ENCODE measurements around the gene FTL.
"Not testable (repeated sequence)": the region's sequence is repeated elsewhere in the genome, so short reads cannot be mapped to it uniquely, and the experiment has no call there.

FTL gene

GRCh38 chr19:48965040-48965805, at the start of gene FTL:
Gene FTL, plus strand, starts transcription at chr19:48965309. Its CDS starts 199 bp downstream, at chr19:48965508.
- FAIRE-seq: no peak

DNA sequence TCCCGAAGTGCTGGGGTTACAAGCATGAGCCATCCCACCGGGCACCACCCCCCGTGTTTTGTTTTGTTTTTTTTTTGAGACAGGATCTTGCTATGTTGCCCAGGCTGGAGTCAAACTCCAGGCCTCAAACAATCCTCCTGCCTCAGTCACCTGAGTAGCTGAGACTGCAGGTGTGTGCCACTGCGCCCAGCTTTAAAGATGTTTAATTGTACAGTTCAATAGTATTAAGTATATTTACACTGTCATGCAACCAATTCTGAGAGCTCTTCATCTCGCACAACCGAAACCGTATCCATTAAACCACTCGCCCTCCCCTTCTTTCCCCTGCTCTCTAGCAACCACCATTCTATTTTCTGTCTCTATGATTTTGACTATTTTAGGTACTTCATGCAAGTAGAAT, 49.4 kb upstream of the FTL start:
- no peak for FAIRE-seq

DNA sequence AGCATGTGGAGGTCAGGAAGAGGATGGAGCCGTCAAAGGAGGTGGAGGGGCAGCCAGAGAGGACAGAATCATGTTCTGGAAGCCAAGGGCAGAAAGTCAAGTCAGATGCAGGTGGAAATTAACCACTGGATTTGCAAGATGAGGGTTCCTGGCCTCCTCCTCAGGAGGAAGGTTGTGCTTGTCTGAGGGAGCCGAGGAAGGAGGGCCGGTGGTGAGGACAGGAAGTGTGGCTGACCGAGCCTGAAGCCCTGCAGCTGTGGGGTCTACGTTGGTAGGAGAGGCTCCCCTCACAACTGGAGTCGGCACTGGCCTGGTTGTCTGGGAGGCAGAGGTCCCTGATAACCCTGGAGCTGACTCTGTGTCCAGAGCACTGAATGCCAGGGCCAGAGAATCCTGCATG, 47.0 kb upstream of the FTL start:
- no peak for FAIRE-seq

DNA sequence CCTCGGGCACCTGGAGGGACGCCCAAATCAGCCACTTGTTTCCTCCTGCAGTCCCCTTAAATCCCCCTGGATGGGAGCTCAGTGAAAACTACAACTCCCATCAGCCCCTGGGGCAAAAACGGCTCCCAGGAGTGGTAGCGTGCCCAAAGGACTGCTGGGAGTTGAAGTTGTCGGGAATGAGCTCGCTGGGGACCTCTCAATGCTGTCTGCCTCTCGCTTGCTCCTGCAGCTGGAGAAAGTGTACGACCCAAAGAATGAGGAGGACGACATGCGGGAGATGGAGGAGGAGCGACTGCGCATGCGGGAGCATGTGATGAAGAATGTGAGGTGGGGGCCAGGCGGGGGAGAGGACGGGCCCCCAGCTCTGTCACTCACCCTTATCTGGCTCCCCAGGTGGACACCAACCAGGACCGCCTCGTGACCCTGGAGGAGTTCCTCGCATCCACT, 46.3 kb upstream of the FTL start:
- FAIRE-seq: no peak

- FAIRE-seq: not testable (repeated sequence)
These were observed 45.8 kb upstream of the FTL start for GRCh38 chr19:48919271-48919670.

DNA sequence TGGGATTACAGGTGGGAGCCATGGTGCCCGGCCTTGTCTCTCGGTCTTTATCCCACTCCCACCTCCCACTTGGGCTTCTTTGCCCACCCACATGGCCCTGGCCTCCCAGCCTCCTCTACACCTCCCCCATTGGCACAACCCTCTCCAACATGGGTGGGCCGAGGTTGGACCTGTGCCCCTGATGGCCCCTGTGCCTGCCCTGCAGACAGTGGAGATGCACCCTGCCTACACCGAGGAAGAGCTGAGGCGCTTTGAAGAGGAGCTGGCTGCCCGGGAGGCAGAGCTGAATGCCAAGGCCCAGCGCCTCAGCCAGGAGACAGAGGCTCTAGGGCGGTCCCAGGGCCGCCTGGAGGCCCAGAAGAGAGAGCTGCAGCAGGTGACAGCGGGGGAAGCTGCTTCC, 44.2 kb upstream of the FTL start:
- FAIRE-seq: no peak

DNA sequence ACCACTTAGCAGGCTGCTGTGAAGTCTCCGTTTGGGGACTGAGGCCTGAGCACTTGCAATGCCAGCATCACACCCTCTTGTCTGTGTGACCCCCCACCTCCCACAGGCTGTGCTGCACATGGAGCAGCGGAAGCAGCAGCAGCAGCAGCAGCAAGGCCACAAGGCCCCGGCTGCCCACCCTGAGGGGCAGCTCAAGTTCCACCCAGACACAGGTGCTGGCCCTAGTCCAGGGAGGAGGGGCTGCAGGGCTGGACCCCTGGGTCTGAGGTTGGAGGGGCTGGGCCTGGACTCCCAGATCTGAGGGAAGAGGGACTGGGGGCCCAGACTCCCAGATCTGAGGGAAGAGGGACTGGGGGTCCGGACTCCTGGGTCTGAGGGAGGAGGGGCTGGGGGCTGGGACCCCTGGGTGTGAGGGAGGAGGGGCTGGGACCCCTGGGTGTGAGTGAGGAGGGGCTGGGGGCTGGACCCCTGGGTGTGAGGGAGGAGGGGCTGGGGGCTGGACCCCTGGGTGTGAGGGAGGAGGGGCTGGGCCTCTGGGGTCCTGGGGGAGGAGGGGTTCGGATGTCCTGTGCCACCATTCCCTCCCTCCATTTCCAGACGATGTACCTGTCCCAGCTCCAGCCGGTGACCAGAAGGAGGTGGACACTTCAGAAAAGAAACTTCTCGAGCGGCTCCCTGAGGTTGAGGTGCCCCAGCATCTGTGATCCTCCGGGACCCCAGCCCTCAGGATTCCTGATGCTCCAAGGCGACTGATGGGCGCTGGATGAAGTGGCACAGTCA, 43.2 kb upstream of the FTL start:
- no peak for FAIRE-seq

DNA sequence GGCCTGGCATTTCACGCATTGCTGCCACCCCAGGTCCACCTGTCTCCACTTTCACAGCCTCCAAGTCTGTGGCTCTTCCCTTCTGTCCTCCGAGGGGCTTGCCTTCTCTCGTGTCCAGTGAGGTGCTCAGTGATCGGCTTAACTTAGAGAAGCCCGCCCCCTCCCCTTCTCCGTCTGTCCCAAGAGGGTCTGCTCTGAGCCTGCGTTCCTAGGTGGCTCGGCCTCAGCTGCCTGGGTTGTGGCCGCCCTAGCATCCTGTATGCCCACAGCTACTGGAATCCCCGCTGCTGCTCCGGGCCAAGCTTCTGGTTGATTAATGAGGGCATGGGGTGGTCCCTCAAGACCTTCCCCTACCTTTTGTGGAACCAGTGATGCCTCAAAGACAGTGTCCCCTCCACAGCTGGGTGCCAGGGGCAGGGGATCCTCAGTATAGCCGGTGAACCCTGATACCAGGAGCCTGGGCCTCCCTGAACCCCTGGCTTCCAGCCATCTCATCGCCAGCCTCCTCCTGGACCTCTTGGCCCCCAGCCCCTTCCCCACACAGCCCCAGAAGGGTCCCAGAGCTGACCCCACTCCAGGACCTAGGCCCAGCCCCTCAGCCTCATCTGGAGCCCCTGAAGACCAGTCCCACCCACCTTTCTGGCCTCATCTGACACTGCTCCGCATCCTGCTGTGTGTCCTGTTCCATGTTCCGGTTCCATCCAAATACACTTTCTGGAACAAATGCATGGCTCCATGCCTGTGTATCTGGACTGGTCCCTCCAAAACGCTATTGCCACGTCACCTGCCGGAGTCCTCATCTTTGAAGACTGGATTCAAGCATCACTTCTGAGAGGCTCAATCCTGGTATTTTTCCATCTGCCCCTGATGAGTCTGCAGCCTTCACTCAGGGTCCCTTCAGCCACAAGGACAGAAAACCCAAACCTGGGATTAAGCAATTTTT, 42.3 kb upstream of the FTL start:
- no peak for FAIRE-seq

- no peak for FAIRE-seq
These were observed 39.8 kb upstream of the FTL start for GRCh38 chr19:48925240-48925843.

DNA sequence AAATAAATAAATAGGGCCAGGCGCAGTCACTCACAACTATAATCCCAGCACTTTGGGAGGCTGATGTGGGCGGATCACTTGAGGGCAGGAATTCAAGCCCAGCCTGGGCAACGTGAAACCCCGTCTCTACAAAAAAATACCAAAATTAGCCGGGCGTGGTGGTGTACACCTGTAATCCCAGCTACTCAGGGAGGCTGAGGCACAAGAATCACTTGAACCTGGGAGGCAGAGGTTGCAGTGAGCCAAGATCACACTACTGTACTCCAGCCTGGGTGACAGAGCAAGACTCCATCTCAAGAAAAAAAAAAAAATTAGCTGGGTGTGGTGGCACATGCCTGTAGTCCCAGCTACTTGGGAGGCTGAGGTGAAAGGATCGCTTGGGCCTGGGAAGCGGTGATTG, 39.2 kb upstream of the FTL start:
- FAIRE-seq: not testable (repeated sequence)

DNA sequence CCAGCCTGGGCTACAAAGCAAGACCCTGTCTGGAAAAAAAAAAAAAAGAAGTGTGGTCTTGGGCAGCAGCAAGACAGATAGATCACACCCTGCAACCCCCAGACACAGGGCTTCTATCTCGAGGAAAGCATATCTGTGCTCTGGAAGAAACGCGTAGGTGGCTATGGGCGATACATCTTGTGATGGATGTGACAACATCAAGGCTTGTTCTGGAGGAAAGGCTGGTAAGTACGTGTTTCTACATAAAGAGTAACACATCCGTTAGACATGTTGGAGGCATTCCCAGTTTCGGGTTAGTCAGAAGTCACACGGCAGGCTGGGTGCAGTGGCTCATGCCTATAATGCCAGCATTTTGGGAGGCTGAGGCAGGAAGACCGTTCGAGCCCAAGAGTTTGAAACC, 38.2 kb upstream of the FTL start:
- no peak for FAIRE-seq

GRCh38 chr19:48927692-48928091, 37.4 kb upstream of the FTL start:
- FAIRE-seq: not testable (repeated sequence)

DNA sequence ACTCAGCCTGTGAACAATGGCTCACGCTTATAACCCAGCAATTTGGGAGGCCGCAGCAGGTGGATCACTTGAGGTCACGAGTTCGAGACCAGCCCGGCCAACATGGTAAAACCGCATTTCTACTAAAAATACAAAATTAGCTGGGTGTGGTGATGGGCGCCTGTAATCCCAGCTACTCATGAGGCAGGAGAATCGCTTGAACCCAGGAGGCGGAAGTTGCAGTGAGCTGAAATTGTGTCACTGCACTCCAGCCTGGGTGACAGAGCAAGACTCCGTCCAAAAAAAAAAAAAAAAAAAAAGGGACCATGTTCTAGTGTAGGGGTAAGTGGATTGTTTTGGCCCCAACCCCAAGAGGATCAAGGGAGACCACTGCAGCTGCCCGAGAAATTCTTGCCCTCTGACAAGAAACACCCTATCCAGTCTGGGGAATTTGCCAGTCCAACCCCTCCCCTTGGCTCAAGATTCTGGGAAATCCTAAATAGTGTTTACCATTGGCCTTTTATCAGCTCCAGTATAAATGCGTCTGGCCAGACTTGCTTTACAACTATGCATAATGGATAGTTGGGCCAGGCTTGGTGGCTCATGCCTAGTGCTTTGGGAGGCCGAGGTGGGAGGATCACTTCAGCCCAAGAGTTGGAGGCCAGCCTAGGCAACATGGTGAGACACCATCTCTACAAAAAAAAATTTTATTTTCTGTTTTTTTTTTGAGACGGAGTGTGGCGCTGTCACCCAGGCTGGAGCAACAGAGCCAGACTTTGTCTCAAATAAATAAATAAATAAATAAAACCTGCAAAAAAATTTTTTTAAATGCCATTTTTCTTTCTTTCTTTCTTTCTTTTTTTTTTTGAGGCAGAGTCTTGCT, 36.7 kb upstream of the FTL start:
- no peak for FAIRE-seq

DNA sequence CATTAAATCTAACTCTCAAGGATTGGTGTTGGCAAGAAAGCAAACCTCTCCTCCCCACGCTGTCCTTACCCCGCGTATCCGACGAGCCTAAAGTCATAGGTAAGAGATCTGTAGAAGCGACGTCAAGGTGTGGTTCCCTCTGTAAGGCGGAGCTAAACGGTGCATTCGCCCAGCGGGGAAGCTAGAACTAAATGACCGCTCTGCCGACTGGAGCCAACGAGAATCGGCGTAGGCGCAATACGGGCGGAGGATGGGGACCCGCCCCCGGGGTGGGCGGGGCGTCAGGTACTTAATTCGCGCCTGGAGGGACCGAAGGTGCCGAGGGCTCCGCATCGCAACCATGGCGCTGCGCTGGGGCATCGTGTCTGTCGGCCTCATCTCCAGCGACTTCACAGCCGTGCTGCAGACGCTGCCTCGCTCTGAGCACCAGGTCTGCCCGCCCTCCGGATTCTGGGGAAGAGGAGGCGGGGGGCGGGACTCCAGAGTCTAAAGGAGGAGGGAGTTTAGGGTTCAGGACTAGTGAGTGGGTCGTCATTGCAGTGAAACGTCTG, 31.7 kb upstream of the FTL start, which contains the start of gene DHDH:
TSS of gene DHDH (plus strand) at position 318 of the 551 bp plus-strand sequence. CDS start at position 341, 23 bp downstream.
- FAIRE-seq: no peak

DNA sequence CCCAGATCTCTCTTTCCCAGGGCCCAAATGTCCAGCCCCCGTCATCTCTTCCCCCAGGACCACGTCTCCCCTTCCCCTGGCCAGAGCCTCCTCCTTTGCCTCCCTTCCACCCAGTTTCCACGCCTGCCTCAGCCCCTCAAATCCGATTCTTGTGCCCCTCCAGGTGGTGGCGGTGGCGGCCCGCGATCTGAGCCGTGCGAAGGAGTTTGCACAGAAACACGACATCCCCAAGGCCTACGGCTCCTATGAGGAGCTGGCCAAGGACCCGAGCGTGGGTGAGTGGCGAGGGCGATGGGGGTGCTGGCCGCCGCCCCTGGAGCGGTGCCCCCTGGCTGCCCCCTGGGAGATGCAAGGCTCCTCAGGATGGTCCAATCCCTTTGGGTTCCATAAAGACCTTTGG, 30.3 kb upstream of the FTL start:
- no peak for FAIRE-seq

DNA sequence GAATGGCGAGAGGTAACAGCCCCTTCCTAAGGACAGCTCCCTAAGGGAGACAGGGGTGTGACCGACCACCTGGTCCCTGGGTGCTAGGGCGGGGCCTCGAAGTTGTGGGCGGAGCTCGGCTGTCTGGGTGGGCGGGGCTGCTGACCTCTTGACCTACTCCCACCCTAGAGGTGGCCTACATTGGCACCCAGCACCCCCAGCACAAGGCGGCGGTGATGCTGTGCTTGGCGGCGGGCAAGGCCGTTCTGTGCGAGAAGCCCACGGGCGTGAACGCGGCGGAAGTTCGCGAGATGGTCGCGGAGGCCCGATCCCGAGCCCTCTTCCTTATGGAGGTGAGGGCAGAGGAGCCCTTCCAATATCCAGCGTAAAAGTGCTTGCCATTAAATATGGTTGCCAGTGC, 29.2 kb upstream of the FTL start:
- no peak for FAIRE-seq

DNA sequence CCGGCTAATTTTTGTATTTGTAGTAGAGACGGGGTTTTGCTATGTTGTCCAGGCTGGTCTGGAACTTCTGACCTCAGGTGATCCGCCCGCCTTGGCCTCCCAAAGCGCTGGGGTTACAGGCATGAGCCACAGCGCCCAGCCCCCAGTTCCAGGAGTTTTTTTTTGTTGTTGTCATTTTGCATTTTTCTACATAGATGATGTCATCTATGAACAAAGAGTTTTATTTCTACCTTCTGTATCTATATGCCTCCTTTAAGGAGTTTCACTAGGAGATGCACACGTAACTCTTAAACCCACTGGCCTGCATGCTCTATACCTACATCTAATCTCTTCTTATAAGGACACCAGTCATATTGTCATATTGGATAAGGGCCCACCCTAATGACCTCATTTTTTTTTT, 26.9 kb upstream of the FTL start:
- FAIRE-seq: no peak

DNA sequence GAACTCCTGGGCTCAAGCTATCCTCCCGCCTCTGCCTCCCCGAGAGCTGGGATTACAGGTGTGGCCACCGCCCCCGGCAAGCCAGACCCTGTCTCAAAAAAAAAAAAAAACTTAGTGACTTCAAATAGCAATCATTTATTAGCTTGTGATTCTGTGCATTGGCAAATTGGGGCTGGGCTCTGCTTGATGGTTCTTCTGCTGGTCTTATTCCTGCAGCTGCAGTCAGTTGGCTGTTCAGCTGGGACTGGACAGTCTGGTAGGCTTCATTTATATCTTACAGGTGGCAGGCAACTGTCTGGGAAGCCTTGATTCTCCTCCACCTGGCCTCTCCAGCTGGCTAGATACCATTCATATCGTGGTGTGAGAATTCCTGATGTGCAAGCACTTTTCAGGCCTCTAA, 24.2 kb upstream of the FTL start:
- FAIRE-seq: no peak

DNA sequence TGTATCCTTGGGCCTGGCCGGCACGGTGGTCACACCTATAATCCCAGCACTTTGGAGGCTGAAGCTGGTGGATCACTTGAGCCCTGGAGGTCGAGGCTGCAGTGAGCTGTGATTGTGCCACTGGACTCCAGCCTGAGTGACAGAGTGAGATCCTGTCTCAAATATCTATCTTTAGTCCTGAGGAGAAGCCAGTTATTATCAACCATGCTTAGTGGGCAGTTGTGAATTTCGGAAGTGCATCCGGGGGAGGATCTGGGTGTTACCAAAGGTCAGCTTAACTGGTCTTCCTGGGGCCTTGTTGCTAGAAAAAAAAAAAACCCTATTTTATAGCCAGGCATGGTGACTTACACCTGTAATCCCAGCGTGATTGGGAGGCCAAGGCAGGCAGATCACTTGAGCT, 22.0 kb upstream of the FTL start:
- FAIRE-seq: no peak

GRCh38 chr19:48945415-48945814, 19.7 kb upstream of the FTL start:
- no peak for FAIRE-seq

- FAIRE-seq: no peak
These were observed 19.3 kb upstream of the FTL start for GRCh38 chr19:48945817-48946216.

Measured in A204.1 (cell line).